ENCODE data around the gene LIPC. TPM values are rescaled to one million over a fixed set of nuclear protein-coding genes. Genes with fewer than 3 reads are reported as not detected.

Gene LIPC
- total RNA-seq, 1 donor from 2014 or later: 0.30 TPM

GRCh38 chr15:58538225-58538727 is 106.5 kb downstream of the LIPC start:
- no peak for DNase-seq

GRCh38 chr15:58538901-58539300 is 107.1 kb downstream of the LIPC start:
- DNase-seq: no peak

GRCh38 chr15:58539548-58539947 is 107.8 kb downstream of the LIPC start:
- no peak for DNase-seq

- no peak for DNase-seq
These were observed 109.8 kb downstream of the LIPC start for GRCh38 chr15:58541410-58542087.

GRCh38 chr15:58543664-58544335 is 112.0 kb downstream of the LIPC start:
- DNase-seq: no peak

GRCh38 chr15:58544756-58545155 is 113.0 kb downstream of the LIPC start:
- no peak for DNase-seq

- no peak for DNase-seq
These were observed 113.7 kb downstream of the LIPC start for GRCh38 chr15:58545307-58546065.

GRCh38 chr15:58546066-58546591 is 114.3 kb downstream of the LIPC start:
- DNase-seq: no peak

- DNase-seq: no peak
These were observed 115.1 kb downstream of the LIPC start for GRCh38 chr15:58546635-58547627.

- no peak for DNase-seq
These were observed 116.0 kb downstream of the LIPC start for GRCh38 chr15:58547628-58548307.

- DNase-seq: no peak
These were observed 116.7 kb downstream of the LIPC start for GRCh38 chr15:58548308-58549012.

- DNase-seq: no peak
These were observed 117.4 kb downstream of the LIPC start for GRCh38 chr15:58549013-58549784.

GRCh38 chr15:58549785-58550074 is 117.9 kb downstream of the LIPC start:
- DNase-seq: no peak

GRCh38 chr15:58551084-58551763 is 119.4 kb downstream of the LIPC start:
- DNase-seq: no peak

- peak; percentile 34 for DNase-seq
These were observed 120.1 kb downstream of the LIPC start for GRCh38 chr15:58551764-58552504.

- no peak for DNase-seq
These were observed 120.9 kb downstream of the LIPC start for GRCh38 chr15:58552505-58553364.

GRCh38 chr15:58553365-58553918 is 121.7 kb downstream of the LIPC start:
- no peak for DNase-seq
